Measurements from ENCODE around the gene KAT2B.

The KAT2B gene

GRCh38 chr3:20066850-20067617 is 26.8 kb downstream of the KAT2B start:
- peak; percentile 60 for DNase-seq

DNA sequence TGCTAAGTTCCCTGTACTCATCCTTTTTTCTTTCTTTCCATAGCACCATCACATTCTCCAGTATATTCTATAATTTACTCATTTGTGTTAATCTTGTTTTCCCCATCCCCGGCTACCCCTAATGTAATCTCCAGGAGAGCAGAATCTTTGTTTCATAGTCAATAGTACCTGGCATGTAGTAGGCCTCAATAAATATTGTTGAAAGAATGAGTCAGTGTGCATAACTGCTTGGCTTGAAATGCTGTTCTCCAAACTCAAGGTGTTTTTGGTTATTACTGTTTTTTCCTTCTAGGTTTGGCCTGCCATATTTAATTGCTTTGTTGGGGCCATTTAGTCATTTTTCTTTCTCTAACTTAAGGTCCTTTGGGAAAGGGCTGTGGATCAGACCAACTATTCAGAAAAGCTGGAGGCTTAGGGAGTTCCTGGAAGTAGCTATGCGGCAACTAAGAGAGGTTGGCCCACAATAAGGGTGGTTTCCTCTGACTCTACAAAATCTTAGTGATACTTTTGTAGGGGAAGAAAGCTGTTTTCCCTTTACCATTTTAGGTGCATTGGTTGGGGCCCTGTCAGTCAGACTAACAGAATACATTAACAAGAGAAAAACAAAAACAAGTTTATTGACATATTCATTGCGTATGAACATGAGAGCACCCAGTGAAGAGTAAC is 28.4 kb downstream of the KAT2B start:
- DNase-seq: no peak

- no peak for DNase-seq
Measured at GRCh38 chr3:20069178-20069532, 28.9 kb downstream of the KAT2B start.

DNA sequence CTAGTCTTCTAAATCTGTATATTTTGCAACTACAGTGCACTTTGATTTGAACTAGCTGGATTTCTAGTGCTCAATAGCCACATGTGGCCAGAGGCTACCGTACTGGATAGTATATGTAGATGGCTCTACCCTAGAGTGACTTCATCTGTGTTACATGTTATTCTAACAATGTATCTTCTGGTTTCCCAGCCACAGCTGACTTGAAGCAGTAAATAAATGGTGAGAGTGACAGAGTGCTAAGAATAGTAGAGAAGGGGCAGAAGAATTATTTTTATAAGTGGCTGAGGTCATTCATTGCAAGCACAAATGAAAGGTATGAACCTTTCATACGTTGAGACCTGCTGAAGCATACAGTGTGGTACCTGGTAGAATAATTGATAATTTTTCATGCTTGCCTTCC is 30.9 kb downstream of the KAT2B start:
- no peak for DNase-seq

DNA sequence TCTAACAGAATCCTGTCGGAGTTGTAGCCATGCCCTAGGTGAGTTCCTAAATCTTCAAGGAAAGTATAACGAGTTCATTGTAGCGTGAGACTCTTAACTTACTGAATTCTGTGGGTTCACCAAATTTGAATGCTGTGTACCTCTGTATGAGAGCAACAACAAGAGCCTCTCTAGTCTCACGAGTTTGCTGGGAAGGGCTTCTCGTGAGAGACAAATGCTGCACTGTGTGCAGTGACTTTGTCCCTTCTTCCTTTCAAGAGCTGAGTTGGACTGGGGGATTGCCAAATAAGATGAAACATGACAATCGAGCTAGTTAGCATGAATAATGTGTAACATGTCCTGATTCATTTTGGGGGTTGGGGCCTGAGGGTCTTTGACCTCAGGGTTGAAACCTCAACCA is 32.2 kb downstream of the KAT2B start:
- DNase-seq: no peak

DNA sequence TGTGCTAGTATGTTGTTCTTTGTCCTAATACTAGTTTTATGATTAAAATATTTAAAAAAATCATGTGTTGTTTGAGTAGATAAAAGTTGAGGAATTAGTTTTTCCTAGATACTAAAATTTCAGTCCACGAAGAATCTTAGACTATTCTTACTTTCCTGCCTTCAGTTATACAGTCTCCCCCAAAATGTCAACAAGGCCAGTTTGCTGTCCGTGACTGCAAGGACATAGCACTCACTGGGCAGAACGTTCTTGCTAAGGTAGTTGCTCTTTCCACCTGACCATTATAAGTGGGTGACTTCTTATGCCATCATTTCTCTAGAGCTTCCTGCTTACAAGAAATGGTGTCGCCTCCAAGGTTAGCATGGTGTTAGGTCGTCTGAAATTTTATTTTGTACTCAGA is 32.8 kb downstream of the KAT2B start:
- DNase-seq: no peak

- no peak for DNase-seq
Measured at GRCh38 chr3:20073683-20074082, 33.4 kb downstream of the KAT2B start.

DNA sequence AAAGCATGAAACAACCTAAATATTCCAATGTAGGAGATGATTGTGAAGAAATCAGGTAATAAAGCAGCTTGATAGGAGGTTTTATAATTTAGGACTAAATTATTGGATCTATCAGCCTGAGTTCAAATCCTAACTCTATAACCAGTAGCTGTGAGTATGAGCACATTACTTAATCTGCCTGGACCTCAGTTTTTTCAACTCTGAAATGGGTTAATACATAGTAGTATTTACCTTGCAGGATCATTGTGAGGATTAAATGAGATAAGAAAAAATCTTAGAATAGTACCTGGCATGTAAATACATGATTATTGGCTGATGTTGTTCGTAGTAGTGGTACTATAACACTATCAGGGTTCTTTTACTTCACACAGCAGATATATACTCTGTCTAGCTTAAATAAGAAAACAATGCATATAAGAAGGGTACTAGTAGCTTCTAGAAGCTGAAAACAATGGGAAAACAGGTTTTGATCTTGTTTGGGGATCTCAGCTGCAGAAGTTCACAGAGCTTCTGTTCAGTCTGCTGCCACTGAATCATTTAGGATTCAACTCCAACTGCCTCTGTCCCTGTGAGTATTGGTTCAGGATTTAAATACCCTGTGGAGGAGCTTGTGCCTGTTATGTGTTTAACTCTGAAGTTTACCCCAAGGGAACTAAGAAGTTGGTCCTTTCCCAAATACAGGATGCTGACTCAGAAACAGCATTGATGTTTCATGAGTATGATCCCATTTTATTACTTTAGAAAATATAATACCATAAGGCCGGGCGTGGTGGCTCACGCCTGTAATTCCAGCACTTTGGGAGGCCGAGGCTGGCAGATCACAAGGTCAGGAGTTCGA is 34.2 kb downstream of the KAT2B start:
- DNase-seq: no peak

- DNase-seq: no peak
Measured at GRCh38 chr3:20075197-20075596, 35.0 kb downstream of the KAT2B start.

- DNase-seq: no peak
Measured at GRCh38 chr3:20076296-20076997, 36.2 kb downstream of the KAT2B start.

- no peak for DNase-seq
Measured at GRCh38 chr3:20077068-20077467, 36.8 kb downstream of the KAT2B start.

- DNase-seq: no peak
Measured at GRCh38 chr3:20078194-20078714, 38.0 kb downstream of the KAT2B start.

DNA sequence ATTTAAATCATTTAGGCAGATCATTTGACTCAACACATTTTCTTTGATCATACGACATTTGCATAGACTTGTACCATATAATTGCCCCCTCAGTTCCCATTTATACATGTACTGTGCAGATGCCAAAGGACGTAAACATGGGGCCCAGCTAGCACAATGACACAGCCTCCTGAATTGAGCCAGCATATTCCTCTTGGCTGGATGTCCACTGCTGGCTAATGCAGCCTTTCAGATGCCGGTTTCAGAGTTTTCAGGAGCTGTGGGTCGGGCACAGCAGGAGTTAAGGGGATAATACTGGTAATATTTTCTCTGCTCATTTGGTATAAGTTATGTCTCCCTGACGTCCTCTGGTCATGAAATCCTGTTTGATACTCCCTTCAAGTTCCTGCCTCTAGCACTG is 39.4 kb downstream of the KAT2B start:
- DNase-seq: no peak

DNA sequence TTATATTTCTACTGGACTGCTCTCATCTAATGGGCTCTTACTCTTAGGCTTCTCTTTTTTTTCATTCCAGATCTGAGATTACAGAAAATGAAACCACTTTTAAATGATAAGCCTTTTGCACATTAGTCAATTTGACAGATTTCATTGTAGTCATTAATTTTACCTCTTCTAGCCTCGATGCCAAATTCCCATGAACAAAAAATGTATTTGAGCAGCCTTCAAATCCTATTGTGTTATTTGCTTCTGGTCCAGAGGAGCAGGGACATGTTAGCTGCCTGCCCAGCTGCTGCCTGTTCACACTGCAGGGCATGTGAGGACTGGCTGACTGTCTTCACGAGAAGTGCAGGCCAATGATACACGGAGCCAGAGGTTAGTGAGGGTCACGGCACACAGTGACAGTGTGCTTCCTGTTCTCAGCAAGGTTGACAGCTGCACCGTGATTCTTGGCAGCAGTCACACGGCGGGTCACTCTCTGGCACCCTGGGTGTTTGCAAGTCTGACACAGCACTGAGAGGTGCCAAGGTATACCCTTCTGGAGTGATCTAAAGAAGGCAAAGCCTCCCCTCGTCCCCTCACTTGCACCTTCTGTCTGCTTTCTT is 40.8 kb downstream of the KAT2B start:
- DNase-seq: peak; percentile 32

- no peak for DNase-seq
Measured at GRCh38 chr3:20083253-20083652, 43.0 kb downstream of the KAT2B start.

DNA sequence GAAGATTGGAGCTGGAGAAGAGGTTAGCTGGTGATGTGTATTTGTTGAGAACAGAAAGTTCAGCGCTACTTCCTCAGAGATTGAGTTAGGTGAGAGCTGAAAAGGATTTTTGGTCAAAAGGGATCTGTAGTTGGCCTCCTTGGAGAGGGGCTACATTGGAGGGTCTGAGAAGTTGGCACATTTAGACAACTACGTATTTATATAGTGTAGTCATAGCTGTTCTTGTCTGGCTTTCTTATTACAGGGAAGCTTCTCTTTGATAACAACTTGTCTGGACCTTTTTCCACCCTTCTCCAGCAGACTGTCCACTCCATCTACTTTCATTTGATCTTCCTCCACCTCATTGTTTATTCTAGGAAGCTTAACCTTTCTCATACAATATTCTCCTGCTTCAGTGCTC is 43.7 kb downstream of the KAT2B start:
- no peak for DNase-seq

DNA sequence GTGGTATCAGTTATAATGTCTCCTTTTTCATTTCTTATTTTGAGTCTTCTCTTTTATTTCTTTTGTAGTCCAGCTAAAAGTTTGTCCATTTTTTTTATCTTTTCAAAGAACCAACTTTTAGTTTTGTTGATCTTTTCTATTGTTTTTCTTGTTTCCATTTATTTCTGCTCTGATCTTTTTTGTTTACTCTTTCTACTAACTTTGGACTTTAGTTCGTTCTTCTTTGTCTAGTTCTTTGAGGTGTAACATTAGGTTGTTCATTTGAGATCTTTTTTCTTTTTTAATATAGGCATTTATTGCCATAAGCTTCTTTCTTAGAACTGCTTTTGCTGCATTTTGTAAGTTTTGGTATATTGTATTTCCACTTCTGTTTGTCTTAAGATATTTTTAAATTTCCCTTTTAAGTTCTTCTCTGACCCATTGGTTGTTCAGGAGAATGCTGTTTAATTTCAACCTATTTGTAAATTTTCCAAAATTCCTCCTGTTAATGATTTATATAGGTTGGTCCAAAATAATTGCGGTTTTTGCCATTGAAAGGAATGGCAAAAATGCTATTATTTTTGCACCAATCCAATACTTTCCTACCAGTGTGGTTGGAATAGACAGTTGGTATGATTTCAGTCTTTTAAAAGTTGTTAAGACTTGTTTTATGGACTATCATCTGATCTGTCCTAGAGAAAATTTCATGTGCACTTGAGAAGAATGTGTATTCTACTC is 51.2 kb downstream of the KAT2B start:
- DNase-seq: no peak

GRCh38 chr3:20095470-20095869 is 55.2 kb downstream of the KAT2B start:
- DNase-seq: no peak

GRCh38 chr3:20096135-20096685 is 56.0 kb downstream of the KAT2B start:
- peak; percentile 8 for DNase-seq

- DNase-seq: no peak
Measured at GRCh38 chr3:20097015-20097414, 56.8 kb downstream of the KAT2B start.

DNA sequence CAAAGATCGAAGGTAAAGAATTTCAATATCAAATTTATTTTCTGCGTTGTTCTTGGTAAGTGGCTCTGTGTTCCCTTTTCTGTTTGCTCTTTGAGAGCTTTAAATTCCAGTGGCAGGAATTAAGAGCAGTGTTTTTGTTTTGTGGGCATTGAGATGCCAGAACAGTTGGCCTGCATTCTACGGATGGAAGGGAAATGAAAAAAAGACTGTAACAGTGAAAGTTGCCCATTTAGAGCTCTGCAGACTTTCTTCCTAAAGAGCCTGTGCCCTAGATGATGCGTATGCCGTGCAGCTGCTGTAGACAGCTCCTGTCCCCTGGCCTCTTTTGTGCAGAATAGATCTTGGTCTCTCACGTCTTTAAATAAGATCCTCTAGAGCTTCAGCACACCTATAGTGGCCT is 58.8 kb downstream of the KAT2B start:
- no peak for DNase-seq

DNA sequence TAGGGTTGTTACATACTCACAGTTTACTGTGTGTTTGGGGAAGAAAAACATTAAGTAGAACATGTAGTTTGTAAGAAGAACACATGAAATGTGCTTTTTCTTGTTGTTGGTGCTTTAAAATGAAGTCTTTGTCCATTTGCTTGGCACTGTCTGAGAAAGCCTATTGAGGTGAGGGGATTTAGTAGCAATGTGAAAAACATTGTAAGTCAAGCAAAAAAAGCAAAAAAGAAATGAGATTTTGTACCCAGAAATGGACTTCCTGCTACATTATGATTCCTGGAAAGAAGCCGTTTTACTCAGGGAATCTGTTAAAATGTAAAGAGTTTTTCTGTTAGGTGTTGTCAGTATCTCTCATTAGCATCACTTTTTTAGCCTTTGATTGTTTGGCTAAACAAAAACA is 59.9 kb downstream of the KAT2B start:
- DNase-seq: no peak
